ENCODE measurements around the gene TSC1. TPM values are rescaled to one million over a fixed set of nuclear protein-coding genes. Genes with fewer than 3 reads are reported as not detected.

The TSC1 gene
- total RNA-seq, 1 donor from 2014 or later = 20.8 TPM

DNA sequence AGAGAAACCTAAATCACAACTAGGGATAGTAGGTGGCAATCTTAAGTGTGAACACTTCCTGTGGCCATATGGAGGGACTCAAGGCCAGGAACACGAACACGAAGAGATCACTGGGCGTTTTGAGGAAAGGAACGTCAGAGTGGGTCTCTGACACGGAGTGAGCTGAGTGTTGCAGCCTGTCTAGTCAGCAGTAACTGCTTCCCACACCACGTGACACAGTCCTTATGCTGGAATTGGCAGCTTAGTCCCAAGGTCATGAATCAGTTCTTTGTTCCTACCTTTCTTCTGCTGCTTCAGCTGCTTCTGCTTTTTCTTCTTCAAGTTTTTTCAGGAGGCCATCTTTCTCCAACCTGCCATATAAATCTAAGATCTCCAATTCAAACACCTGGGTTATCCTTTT is 47.5 kb downstream of the TSC1 start:
- TF ChIP-seq, protein P1, sequence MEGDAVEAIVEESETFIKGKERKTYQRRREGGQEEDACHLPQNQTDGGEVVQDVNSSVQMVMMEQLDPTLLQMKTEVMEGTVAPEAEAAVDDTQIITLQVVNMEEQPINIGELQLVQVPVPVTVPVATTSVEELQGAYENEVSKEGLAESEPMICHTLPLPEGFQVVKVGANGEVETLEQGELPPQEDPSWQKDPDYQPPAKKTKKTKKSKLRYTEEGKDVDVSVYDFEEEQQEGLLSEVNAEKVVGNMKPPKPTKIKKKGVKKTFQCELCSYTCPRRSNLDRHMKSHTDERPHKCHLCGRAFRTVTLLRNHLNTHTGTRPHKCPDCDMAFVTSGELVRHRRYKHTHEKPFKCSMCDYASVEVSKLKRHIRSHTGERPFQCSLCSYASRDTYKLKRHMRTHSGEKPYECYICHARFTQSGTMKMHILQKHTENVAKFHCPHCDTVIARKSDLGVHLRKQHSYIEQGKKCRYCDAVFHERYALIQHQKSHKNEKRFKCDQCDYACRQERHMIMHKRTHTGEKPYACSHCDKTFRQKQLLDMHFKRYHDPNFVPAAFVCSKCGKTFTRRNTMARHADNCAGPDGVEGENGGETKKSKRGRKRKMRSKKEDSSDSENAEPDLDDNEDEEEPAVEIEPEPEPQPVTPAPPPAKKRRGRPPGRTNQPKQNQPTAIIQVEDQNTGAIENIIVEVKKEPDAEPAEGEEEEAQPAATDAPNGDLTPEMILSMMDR (IDR thresholded peaks at IDR 0.05; ENCODE audit: insufficient read depth, low read length, severe bottlenecking) = no peak
- peaks cover 20% of the 10 kb centered on the region for H3K36me3 ChIP-seq (ENCODE audit: control insufficient read depth, insufficient read depth, low read length)
- DNase-seq (ENCODE audit: low read depth) (no peak), FAIRE-seq (peak; percentile 96)
- no peaks in the 10 kb centered on the region for H3K27me3 ChIP-seq (ENCODE audit: control insufficient read depth, insufficient read depth, low read length)
- H3K4me3 ChIP-seq (ENCODE audit: low read depth, low read length) = no peak overlapping the region

DNA sequence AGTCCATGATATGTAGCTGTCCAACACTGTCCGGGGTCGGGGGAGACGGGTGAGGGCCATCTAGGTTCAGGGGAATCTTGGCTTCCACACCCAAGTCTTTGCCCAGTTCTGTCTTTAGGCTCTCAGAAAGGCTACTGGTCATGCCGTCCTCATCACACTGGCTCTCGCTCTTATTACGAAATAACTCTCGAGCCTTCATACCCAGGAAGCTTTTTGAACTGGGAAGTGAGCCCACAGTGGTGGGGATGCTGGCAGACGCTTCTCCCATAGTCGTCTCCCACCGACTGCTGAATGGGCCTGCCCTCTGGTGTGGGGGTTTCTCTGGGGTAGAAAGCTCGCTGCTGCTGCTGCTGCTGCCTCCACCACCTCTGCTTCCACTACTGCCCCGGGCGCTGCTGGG is 48.2 kb downstream of the TSC1 start:
- H3K36me3 ChIP-seq (ENCODE audit: control insufficient read depth, insufficient read depth, low read length) = peaks cover 20% of the 10 kb centered on the region
- DNase-seq (ENCODE audit: low read depth) (no peak), FAIRE-seq (no peak)
- TF ChIP-seq, protein P1 (IDR thresholded peaks at IDR 0.05; ENCODE audit: insufficient read depth, low read length, severe bottlenecking) = no peak
- H3K4me3 ChIP-seq (ENCODE audit: low read depth, low read length) = no peak overlapping the region
- no peaks in the 10 kb centered on the region for H3K27me3 ChIP-seq (ENCODE audit: control insufficient read depth, insufficient read depth, low read length)

DNA sequence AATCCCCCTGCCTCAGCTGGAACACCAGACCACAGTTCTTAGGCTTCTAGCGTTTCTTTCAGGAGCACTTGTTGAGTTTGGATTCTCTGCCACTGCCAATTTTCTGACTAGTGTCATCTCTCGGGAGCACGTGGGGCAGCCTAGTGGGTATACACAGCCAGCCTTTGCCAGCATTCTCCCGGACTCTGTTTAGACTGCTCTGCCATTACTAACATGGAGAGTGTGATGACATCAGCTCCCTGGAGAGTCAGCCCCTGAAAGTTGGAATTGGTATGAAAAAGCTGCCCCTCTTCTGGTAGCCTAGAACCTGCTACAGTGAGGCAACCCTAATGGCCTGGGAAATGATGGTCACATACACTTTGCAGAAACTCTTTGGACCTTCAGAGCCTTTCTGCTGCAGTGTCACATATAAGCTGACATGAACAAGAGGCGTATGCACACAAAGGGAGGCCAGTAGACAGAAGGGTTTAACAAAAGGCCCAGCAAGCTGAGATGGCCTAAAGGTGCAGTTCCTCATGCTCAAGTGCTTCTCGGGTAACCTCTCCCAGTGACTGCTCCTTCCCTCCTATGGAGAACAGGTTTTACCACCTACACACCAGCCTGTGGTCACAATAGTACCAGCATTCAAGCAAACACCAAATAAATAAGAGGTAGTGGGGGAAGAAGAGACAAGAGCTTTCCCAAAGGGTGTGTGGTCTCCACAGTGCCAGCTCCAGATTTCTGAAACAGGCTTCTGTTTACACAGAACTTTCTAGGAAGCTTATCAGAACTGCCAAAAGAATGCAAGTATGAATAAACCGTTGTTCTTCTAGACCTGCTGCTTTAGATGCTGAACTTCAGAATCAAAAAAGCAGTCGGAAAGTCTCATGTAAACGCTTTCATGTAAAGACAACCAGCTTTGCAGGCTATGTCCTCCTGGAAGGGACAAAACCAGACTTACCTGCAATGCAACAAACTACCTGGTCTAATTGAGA is 49.3 kb downstream of the TSC1 start:
- Histone ChIP-seq H3K27me3 (ENCODE audit: control insufficient read depth, insufficient read depth, low read length) (no peaks in the 10 kb centered on the region), H3K4me3 (ENCODE audit: low read depth, low read length) (no peak overlapping the region), H3K36me3 (ENCODE audit: control insufficient read depth, insufficient read depth, low read length) (peaks cover 13% of the 10 kb centered on the region)
- DNase-seq (ENCODE audit: low read depth) = peak; percentile 39
- TF ChIP-seq, protein P1 (IDR thresholded peaks at IDR 0.05; ENCODE audit: insufficient read depth, low read length, severe bottlenecking) = no peak
- peak; percentile 93 for FAIRE-seq

DNA sequence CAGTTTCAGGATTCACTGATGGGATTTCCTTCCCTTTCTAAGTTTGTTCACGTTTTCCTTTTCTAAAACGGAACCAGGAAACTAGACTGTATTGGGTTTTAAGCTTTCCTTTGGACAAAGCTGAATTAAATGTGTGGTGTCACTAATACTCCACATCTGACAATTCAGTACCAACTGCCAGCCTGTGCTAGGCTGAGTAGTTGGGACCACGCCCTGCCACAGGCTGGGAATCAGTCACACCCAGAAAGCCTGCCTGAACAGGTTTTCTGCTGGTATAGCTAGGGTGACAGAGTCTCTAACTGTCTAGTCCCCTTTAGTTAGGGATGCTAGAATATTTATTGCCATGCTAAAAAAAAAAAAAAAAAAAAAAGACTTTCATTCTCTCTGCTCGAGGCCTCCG is 50.1 kb downstream of the TSC1 start:
- Histone ChIP-seq H3K27me3 (ENCODE audit: control insufficient read depth, insufficient read depth, low read length) (no peaks in the 10 kb centered on the region), H3K36me3 (ENCODE audit: control insufficient read depth, insufficient read depth, low read length) (peaks cover 10% of the 10 kb centered on the region), H3K4me3 (ENCODE audit: low read depth, low read length) (no peak overlapping the region)
- peak; percentile 75 for DNase-seq (ENCODE audit: low read depth)
- TF ChIP-seq, protein P1 (IDR thresholded peaks at IDR 0.05; ENCODE audit: insufficient read depth, low read length, severe bottlenecking) = no peak
- peak; percentile 79 for FAIRE-seq

DNA sequence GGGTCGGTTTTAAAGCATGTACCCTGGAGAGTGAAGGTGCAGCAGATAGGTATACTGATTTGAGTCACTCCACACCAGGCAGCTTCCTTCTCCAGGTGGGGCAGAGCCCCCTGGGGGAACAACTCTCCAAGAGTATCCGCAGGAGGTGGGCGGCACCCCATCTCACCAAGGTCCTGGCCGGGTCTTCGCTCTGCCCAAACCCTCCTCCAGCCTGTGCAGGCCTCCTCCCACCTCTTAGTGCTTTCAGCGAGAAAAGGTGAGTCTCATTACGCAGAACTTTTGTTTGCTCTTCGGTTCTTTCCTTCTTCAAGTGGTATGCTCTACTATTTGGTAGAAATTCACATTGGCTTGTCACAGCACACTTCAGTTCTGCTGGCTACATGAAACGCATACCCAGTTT is 52.0 kb downstream of the TSC1 start:
- DNase-seq (ENCODE audit: low read depth) = no peak
- FAIRE-seq = peak; percentile 18
- no peaks in the 10 kb centered on the region for H3K27me3 ChIP-seq (ENCODE audit: control insufficient read depth, insufficient read depth, low read length)
- H3K4me3 ChIP-seq (ENCODE audit: low read depth, low read length) = no peak overlapping the region
- H3K36me3 ChIP-seq (ENCODE audit: control insufficient read depth, insufficient read depth, low read length) = peaks cover 5% of the 10 kb centered on the region
- TF ChIP-seq, protein P1 (IDR thresholded peaks at IDR 0.05; ENCODE audit: insufficient read depth, low read length, severe bottlenecking) = no peak

All from bronchial epithelial cell (primary cell).